OCI-LY1 (cell line): ENCODE results near the gene KITLG.

Experiments used
- H2AFZ ChIP-seq: fragments of 200-600 bp; sonication (generic), shearing (Covaris generic); 2 replicates; pipeline ENCODE4 v1.6.0; 2014; ENCODE audit warnings: antibody characterized with exemption, mild to moderate bottlenecking, low read length
- H3F3A ChIP-seq: fragments of 200-600 bp; sonication (generic), shearing (Covaris generic); 2 replicates; pipeline ENCODE4 v1.6.0; 2014; ENCODE audit warnings: mild to moderate bottlenecking, antibody characterized with exemption, low read length, moderate library complexity; ENCODE audit not compliant: insufficient read depth
- H3K27ac ChIP-seq: fragments of 200-600 bp; sonication (generic); 2 replicates; pipeline ENCODE4 v1.5.1; 2014; ENCODE audit warnings: low read length, mixed run types, mild to moderate bottlenecking, low read depth; ENCODE audit not compliant: poor library complexity, severe bottlenecking
- H3K27me3 ChIP-seq: fragments of 200-600 bp; sonication (generic); 2 replicates; pipeline ENCODE4 v1.6.0; 2014; ENCODE audit warnings: antibody characterized with exemption, mild to moderate bottlenecking, low read length, moderate library complexity; ENCODE audit not compliant: insufficient read depth
- H3K36me3 ChIP-seq: fragments of 200-600 bp; sonication (generic); 2 replicates; pipeline ENCODE4 v1.6.1; 2014; ENCODE audit warnings: mild to moderate bottlenecking, antibody characterized with exemption, low read length, moderate library complexity, mixed read lengths; ENCODE audit not compliant: insufficient read depth
- H3K4me1 ChIP-seq: fragments of 200-600 bp; sonication (generic); 2 replicates; pipeline ENCODE4 v1.5.1; 2014; ENCODE audit warnings: mild to moderate bottlenecking, low read length, moderate library complexity; ENCODE audit not compliant: insufficient read depth, severe bottlenecking
- H3K4me2 ChIP-seq: fragments of 200-600 bp; sonication (generic), shearing (Covaris generic); 2 replicates; pipeline ENCODE4 v1.6.1; 2014; ENCODE audit warnings: low read length
- H3K4me3 ChIP-seq: fragments of 200-600 bp; sonication (generic); 2 replicates; pipeline ENCODE4 v1.5.1; 2014; ENCODE audit warnings: low read length, low read depth, mild to moderate bottlenecking, mixed read lengths; ENCODE audit not compliant: poor library complexity, severe bottlenecking
- H3K79me2 ChIP-seq: fragments of 200-600 bp; shearing (Covaris generic); 2 replicates; pipeline ENCODE4 v1.6.1; 2016; ENCODE audit warnings: mixed run types, low read length, mixed read lengths; ENCODE audit not compliant: insufficient read depth
- H3K9ac ChIP-seq: fragments of 200-600 bp; sonication (generic), shearing (Covaris generic); 2 replicates; pipeline ENCODE4 v1.6.1; 2014; ENCODE audit warnings: mild to moderate bottlenecking, low read length, mixed read lengths
- H3K9me2 ChIP-seq: fragments of 200-600 bp; sonication (generic), shearing (Covaris generic); 2 replicates; pipeline ENCODE4 v1.6.1; 2014; ENCODE audit warnings: low read depth, mild to moderate bottlenecking, low read length, mixed read lengths
- H3K9me3 ChIP-seq: fragments of 200-600 bp; shearing (Covaris generic); 2 replicates; pipeline ENCODE4 v1.6.1; 2014; ENCODE audit warnings: low read length, mixed read lengths
- H4K20me1 ChIP-seq: fragments of 200-600 bp; sonication (generic), shearing (Covaris generic); 2 replicates; pipeline ENCODE4 v1.6.0; 2016; ENCODE audit warnings: mild to moderate bottlenecking, low read length; ENCODE audit not compliant: insufficient read depth
- CTCF ChIP-seq: fragments of 200-600 bp; sonication (generic), shearing (Covaris generic); IDR thresholded peaks from 2 replicates; pipeline ENCODE4 v1.5.1; 2017; ENCODE audit warnings: mild to moderate bottlenecking, antibody characterized with exemption, low read length, moderate library complexity, mixed read lengths
- EZH2 ChIP-seq: fragments of 200-600 bp; sonication (generic), shearing (Covaris generic); IDR thresholded peaks from 2 replicates; pipeline ENCODE4 v1.8.0; 2017; ENCODE audit warnings: borderline replicate concordance, mixed run types, mild to moderate bottlenecking, antibody characterized with exemption, low read length, moderate library complexity, mixed read lengths

KITLG gene

GRCh38 chr12:88617352-88617751 is 37.1 kb upstream of the KITLG start:
- Histone ChIP-seq H3K9me3 (no peaks in the 10 kb centered on the region), H3K27ac (no peak overlapping the region), H3K36me3 (no peaks in the 10 kb centered on the region), H3K4me1 (no peaks in the 10 kb centered on the region), H3F3A (no peaks in the 10 kb centered on the region), H2AFZ (no peak overlapping the region), H3K27me3 (peaks cover 5% of the 10 kb centered on the region; the same call in 1 of the 2 replicates), H3K4me3 (no peak overlapping the region), H3K9ac (no peak overlapping the region), H3K9me2 (no peaks in the 10 kb centered on the region), H4K20me1 (no peaks in the 10 kb centered on the region), H3K79me2 (no peaks in the 10 kb centered on the region), H3K4me2 (no peak overlapping the region)
- no peak for TF ChIP-seq EZH2
- TF ChIP-seq CTCF, result no peak

DNA sequence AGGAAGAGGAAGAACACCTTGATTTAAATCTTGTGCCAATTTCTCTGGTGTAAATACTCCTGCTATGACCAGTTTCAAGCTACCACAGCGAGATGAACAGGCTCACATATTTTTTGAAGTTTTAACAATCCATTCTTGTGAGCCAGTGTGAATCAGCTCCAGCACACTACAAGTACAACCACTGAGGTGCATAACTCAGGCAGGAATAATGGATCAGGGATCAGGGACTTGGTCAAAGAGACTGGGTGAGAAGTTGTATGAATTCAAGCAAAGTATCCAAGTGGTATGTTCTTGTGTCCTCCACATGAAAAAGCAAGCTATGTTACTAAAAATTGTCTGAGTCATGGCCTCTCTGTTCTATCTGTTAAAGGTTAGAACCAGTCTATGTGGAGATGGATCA is 35.2 kb upstream of the KITLG start:
- H3K27me3 ChIP-seq, result peaks cover 5% of the 10 kb centered on the region; the same call in 1 of the 2 replicates
- no peaks in the 10 kb centered on the region for H3K9me3 ChIP-seq
- H3F3A ChIP-seq, result no peaks in the 10 kb centered on the region
- H3K27ac ChIP-seq, result no peak overlapping the region
- no peak overlapping the region for H2AFZ ChIP-seq
- no peaks in the 10 kb centered on the region for H3K79me2 ChIP-seq
- TF ChIP-seq CTCF, result no peak
- TF ChIP-seq EZH2, result no peak
- no peak overlapping the region for H3K4me3 ChIP-seq
- no peaks in the 10 kb centered on the region for H3K4me1 ChIP-seq
- no peak overlapping the region for H3K4me2 ChIP-seq
- H3K36me3 ChIP-seq, result no peaks in the 10 kb centered on the region
- no peaks in the 10 kb centered on the region for H4K20me1 ChIP-seq
- no peak overlapping the region for H3K9ac ChIP-seq
- no peaks in the 10 kb centered on the region for H3K9me2 ChIP-seq

GRCh38 chr12:88604646-88605045 is 24.4 kb upstream of the KITLG start:
- H4K20me1 ChIP-seq, result no peaks in the 10 kb centered on the region
- H3K9ac ChIP-seq, result no peak overlapping the region

More at GRCh38 chr12:88604646-88605045, 24.4 kb upstream of the KITLG start:
- no peak overlapping the region for H3K4me3 ChIP-seq
- H3K9me3 ChIP-seq, result no peaks in the 10 kb centered on the region
- H3K79me2 ChIP-seq, result no peaks in the 10 kb centered on the region
- H3K4me2 ChIP-seq, result no peak overlapping the region
- no peaks in the 10 kb centered on the region for H3K9me2 ChIP-seq
- H3F3A ChIP-seq, result no peaks in the 10 kb centered on the region
- no peaks in the 10 kb centered on the region for H3K36me3 ChIP-seq
- TF ChIP-seq EZH2 (no peak), CTCF (no peak)
- no peak overlapping the region for H2AFZ ChIP-seq
- no peaks in the 10 kb centered on the region for H3K27me3 ChIP-seq
- no peaks in the 10 kb centered on the region for H3K4me1 ChIP-seq
- H3K27ac ChIP-seq, result no peak overlapping the region
